ENCODE measurements around the gene NR4A1. TPM values are rescaled to one million over a fixed set of nuclear protein-coding genes. Genes with fewer than 3 reads are reported as not detected.

The NR4A1 gene
- total and polyA plus RNA-seq, 2 of the 13 experiments (the other 11 are each of a cell fraction or from before 2014, with no cell fraction given), result 5.7 to 15.2 TPM

GRCh38 chr12:52004042-52004648, 47.1 kb upstream of the NR4A1 start (continued):
- TF ChIP-seq, protein P1, sequence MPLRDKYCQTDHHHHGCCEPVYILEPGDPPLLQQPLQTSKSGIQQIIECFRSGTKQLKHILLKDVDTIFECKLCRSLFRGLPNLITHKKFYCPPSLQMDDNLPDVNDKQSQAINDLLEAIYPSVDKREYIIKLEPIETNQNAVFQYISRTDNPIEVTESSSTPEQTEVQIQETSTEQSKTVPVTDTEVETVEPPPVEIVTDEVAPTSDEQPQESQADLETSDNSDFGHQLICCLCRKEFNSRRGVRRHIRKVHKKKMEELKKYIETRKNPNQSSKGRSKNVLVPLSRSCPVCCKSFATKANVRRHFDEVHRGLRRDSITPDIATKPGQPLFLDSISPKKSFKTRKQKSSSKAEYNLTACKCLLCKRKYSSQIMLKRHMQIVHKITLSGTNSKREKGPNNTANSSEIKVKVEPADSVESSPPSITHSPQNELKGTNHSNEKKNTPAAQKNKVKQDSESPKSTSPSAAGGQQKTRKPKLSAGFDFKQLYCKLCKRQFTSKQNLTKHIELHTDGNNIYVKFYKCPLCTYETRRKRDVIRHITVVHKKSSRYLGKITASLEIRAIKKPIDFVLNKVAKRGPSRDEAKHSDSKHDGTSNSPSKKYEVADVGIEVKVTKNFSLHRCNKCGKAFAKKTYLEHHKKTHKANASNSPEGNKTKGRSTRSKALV (CRISPR knock-in tag; IDR thresholded peaks at IDR 0.05), result 0 out of 2 replicates have a peak, but pooled peaks have one; percentile 23
- TF ChIP-seq ZNF891 (CRISPR knock-in tag; IDR thresholded peaks at IDR 0.05) (no peak), ZNF207 (IDR thresholded peaks at IDR 0.05; ENCODE audit: borderline replicate concordance) (no peak), RFXAP (CRISPR knock-in tag; IDR thresholded peaks at IDR 0.05; ENCODE audit: borderline replicate concordance) (0 out of 2 replicates have a peak, but pooled peaks have one; percentile 24), KDM2A (CRISPR knock-in tag; IDR thresholded peaks at IDR 0.05; ENCODE audit: borderline replicate concordance, low read depth) (peak; percentile 26; the same call in 1 of the 2 replicates), HNRNPLL (IDR thresholded peaks at IDR 0.05; ENCODE audit: low read depth, low read length, poor library complexity, severe bottlenecking) (no peak), PATZ1 (CRISPR knock-in tag; IDR thresholded peaks at IDR 0.05) (peak; percentile 80), CHCHD3 (CRISPR knock-in tag; IDR thresholded peaks at IDR 0.05) (no peak), RAD21 (CRISPR knock-in tag; IDR thresholded peaks at IDR 0.05) (peak; percentile 87), STAG1 (CRISPR knock-in tag; IDR thresholded peaks at IDR 0.05) (peak; percentile 90), YY1 (IDR thresholded peaks at IDR 0.05; ENCODE audit: insufficient read depth, insufficient replicate concordance, low read depth, low read length) (peak; percentile 35), BRCA1 (CRISPR knock-in tag; IDR thresholded peaks at IDR 0.05) (no peak), KLF16 (CRISPR knock-in tag; IDR thresholded peaks at IDR 0.05) (0 out of 4 replicates have a peak, but pooled peaks of 1 of the 2 experiments have one; percentile 57), HNF1B (CRISPR knock-in tag; IDR thresholded peaks at IDR 0.05) (peak; percentile 74; the same call in 1 of the 2 replicates), ELF3 (CRISPR knock-in tag; IDR thresholded peaks at IDR 0.05) (0 out of 2 replicates have a peak, but pooled peaks have one; percentile 20), HDAC2 (CRISPR knock-in tag; IDR thresholded peaks at IDR 0.05) (no peak), NFIB (CRISPR knock-in tag; IDR thresholded peaks at IDR 0.05; ENCODE audit: borderline replicate concordance) (no peak), ZNF792 (CRISPR knock-in tag; IDR thresholded peaks at IDR 0.05) (no peak)

All from HepG2 (cell line).